NB4 (cell line): ENCODE results near the gene GPR158.

Experiments
- MAX ChIP-seq: IDR thresholded peaks from 2 replicates; pipeline ENCODE4 v1.6.1; 2011; ENCODE audit warnings: low read depth, low read length
- POLR2A ChIP-seq: IDR thresholded peaks from 2 replicates; pipeline ENCODE4 v1.6.1; 2011; ENCODE audit warnings: mild to moderate bottlenecking; ENCODE audit not compliant: insufficient read length; ENCODE audit errors: extremely low read depth
- TF ChIP-seq, protein P1 (sequence below): IDR thresholded peaks from one replicate; pipeline ENCODE4 v1.5.1; 2012; ENCODE audit warnings: low read depth, low read length

DNA sequence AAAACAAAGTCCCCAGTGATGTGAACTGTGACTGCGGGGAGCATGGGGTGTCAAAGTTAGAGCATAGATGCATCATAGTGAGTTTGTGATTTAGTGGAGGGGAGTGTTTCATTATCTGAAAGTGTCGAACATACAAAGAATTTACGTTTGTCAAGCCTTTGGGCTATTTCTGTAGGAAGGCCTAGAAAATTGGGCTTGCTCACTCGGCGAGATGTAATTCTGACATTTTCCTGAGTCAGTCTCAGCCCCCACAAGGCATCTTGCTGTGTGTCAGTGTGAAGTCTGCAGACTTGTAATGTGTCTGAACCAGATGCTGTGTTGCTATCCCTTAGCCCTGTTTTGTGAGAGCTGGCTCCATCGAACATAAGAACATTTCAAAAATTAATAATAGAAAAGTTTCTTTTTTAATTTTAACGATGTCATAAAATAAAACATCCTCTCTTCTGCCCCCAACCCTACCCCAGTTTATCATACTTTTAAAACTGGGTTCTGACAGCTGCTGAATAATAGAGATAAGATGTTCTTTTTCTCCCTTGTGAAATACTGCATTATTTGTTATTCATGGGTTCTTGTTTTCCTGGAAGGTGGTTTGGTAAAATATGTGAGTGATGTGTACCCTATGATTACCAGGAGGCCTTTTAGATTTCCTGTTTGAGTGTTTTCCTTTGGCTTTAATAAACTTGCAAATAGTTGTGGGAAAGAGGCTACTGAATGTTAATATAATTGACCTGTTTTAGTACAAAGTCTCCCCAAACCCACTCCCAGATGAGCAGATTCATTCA is 207.4 kb downstream of the GPR158 start:
- TF ChIP-seq, protein P1, sequence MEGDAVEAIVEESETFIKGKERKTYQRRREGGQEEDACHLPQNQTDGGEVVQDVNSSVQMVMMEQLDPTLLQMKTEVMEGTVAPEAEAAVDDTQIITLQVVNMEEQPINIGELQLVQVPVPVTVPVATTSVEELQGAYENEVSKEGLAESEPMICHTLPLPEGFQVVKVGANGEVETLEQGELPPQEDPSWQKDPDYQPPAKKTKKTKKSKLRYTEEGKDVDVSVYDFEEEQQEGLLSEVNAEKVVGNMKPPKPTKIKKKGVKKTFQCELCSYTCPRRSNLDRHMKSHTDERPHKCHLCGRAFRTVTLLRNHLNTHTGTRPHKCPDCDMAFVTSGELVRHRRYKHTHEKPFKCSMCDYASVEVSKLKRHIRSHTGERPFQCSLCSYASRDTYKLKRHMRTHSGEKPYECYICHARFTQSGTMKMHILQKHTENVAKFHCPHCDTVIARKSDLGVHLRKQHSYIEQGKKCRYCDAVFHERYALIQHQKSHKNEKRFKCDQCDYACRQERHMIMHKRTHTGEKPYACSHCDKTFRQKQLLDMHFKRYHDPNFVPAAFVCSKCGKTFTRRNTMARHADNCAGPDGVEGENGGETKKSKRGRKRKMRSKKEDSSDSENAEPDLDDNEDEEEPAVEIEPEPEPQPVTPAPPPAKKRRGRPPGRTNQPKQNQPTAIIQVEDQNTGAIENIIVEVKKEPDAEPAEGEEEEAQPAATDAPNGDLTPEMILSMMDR = no peak
- TF ChIP-seq MAX (no peak), POLR2A (no peak)
